Measurements from ENCODE around the gene CATSPER2.
"Not testable (repeated sequence)": the region's sequence is repeated elsewhere in the genome, so short reads cannot be mapped to it uniquely, and the experiment has no call there.

Gene CATSPER2

GRCh38 chr15:43625106-43625505, 23.5 kb downstream of the CATSPER2 start:
- in situ Hi-C loops (cut with HindIII; ENCODE audit: low pct_unique_long_range_greater_than_20kb, low sequenced_read_pairs): no loop called here
- no peak for DNase-seq (ENCODE audit: low read depth in 1 of 2, low spot score in 1 of 2)
- no peak for TF ChIP-seq JUND (IDR thresholded peaks at IDR 0.05; ENCODE audit: low read depth)

- in situ Hi-C loops (cut with HindIII; ENCODE audit: low pct_unique_long_range_greater_than_20kb, low sequenced_read_pairs); DNase-seq (ENCODE audit: low read depth in 1 of 2, low spot score in 1 of 2): not testable (repeated sequence)
Measured at GRCh38 chr15:43622068-43622799, 26.4 kb downstream of the CATSPER2 start.

- in situ Hi-C loops (cut with HindIII; ENCODE audit: low pct_unique_long_range_greater_than_20kb, low sequenced_read_pairs); DNase-seq (ENCODE audit: low read depth in 1 of 2, low spot score in 1 of 2): not testable (repeated sequence)
Measured at GRCh38 chr15:43618700-43619099, 29.9 kb downstream of the CATSPER2 start, which contains the start of gene STRC. STRC (minus strand) TSS chr15:43618800; CDS start chr15:43618722, 78 bp downstream.

- in situ Hi-C loops (cut with HindIII; ENCODE audit: low pct_unique_long_range_greater_than_20kb, low sequenced_read_pairs); DNase-seq (ENCODE audit: low read depth in 1 of 2, low spot score in 1 of 2): not testable (repeated sequence)
Measured at GRCh38 chr15:43617750-43618149, 30.9 kb downstream of the CATSPER2 start.

GRCh38 chr15:43602233-43602632, 46.4 kb downstream of the CATSPER2 start:
- in situ Hi-C loops (cut with HindIII; ENCODE audit: low pct_unique_long_range_greater_than_20kb, low sequenced_read_pairs); DNase-seq (ENCODE audit: low read depth in 1 of 2, low spot score in 1 of 2): not testable (repeated sequence)

GRCh38 chr15:43600200-43600599, 48.4 kb downstream of the CATSPER2 start:
- DNase-seq (ENCODE audit: low read depth in 1 of 2, low spot score in 1 of 2); in situ Hi-C loops (cut with HindIII; ENCODE audit: low pct_unique_long_range_greater_than_20kb, low sequenced_read_pairs): not testable (repeated sequence)

GRCh38 chr15:43599131-43599530, 49.5 kb downstream of the CATSPER2 start:
- DNase-seq (ENCODE audit: low read depth in 1 of 2, low spot score in 1 of 2); in situ Hi-C loops (cut with HindIII; ENCODE audit: low pct_unique_long_range_greater_than_20kb, low sequenced_read_pairs): not testable (repeated sequence)

GRCh38 chr15:43593328-43594190, 55.1 kb downstream of the CATSPER2 start, which contains the start of gene CKMT1B:
CKMT1B (plus strand) TSS chr15:43594027; CDS start chr15:43594219, 192 bp downstream.
- DNase-seq (ENCODE audit: low read depth in 1 of 2, low spot score in 1 of 2); in situ Hi-C loops (cut with HindIII; ENCODE audit: low pct_unique_long_range_greater_than_20kb, low sequenced_read_pairs): not testable (repeated sequence)

GRCh38 chr15:43592841-43593240, 55.8 kb downstream of the CATSPER2 start:
- in situ Hi-C loops (cut with HindIII; ENCODE audit: low pct_unique_long_range_greater_than_20kb, low sequenced_read_pairs); DNase-seq (ENCODE audit: low read depth in 1 of 2, low spot score in 1 of 2): not testable (repeated sequence)

- in situ Hi-C loops (cut with HindIII; ENCODE audit: low pct_unique_long_range_greater_than_20kb, low sequenced_read_pairs); DNase-seq (ENCODE audit: low read depth in 1 of 2, low spot score in 1 of 2): not testable (repeated sequence)
Measured at GRCh38 chr15:43589778-43590466, 58.7 kb downstream of the CATSPER2 start, which contains the start of gene PPIP5K1. PPIP5K1 (minus strand) TSS chr15:43590208; CDS start chr15:43584504, 5,704 bp downstream.
